HepG2 (cell line): ENCODE measurements around the gene DENND1C.

Experiments
- ARID5B ChIP-seq: IDR thresholded peaks from 2 replicates; pipeline ENCODE4 v1.4.0; 2020; ENCODE audit warnings: mild to moderate bottlenecking, missing genetic modification reagents
- FOXK2 ChIP-seq: fragments of 450-650 bp; IDR thresholded peaks from 2 replicates; pipeline ENCODE4 v1.6.1; 2016
- PLSCR1 ChIP-seq: sonication (generic); formaldehyde crosslinking; IDR thresholded peaks from 2 replicates; pipeline ENCODE4 v1.5.0; 2020; ENCODE audit warnings: missing genetic modification reagents, mild to moderate bottlenecking, borderline replicate concordance
- REL ChIP-seq: sonication (generic); formaldehyde crosslinking; conservative IDR thresholded peaks from 2 replicates; pipeline ENCODE4 v1.8.0; 2022; ENCODE audit warnings: mild to moderate bottlenecking, missing genetic modification reagents, moderate library complexity
- TCF7L2 ChIP-seq: IDR thresholded peaks from 2 replicates; pipeline ENCODE4 v1.6.1; 2011; ENCODE audit warnings: mild to moderate bottlenecking, low read depth, low read length, moderate library complexity
- ZBTB7A ChIP-seq: sonication (generic); formaldehyde crosslinking; IDR thresholded peaks from 2 replicates; pipeline ENCODE4 v1.8.0; 2022; ENCODE audit warnings: mild to moderate bottlenecking, missing genetic modification reagents
- TF ChIP-seq, protein P1 (sequence below): sonication (generic); formaldehyde crosslinking; IDR thresholded peaks from 2 replicates; pipeline ENCODE4 v1.5.1; 2020; ENCODE audit warnings: missing genetic modification reagents, mild to moderate bottlenecking, borderline replicate concordance
- TF ChIP-seq, protein P2 (sequence below): sonication (generic); formaldehyde crosslinking; IDR thresholded peaks from 2 replicates; pipeline ENCODE4 v1.5.0; 2020; ENCODE audit warnings: mild to moderate bottlenecking, missing genetic modification reagents, moderate library complexity

GRCh38 chr19:6514089-6514488, 32.5 kb upstream of the DENND1C start:
- TF ChIP-seq, protein P1, sequence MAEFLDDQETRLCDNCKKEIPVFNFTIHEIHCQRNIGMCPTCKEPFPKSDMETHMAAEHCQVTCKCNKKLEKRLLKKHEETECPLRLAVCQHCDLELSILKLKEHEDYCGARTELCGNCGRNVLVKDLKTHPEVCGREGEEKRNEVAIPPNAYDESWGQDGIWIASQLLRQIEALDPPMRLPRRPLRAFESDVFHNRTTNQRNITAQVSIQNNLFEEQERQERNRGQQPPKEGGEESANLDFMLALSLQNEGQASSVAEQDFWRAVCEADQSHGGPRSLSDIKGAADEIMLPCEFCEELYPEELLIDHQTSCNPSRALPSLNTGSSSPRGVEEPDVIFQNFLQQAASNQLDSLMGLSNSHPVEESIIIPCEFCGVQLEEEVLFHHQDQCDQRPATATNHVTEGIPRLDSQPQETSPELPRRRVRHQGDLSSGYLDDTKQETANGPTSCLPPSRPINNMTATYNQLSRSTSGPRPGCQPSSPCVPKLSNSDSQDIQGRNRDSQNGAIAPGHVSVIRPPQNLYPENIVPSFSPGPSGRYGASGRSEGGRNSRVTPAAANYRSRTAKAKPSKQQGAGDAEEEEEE (CRISPR knock-in tag) = no peak
- TF ChIP-seq FOXK2 (no peak), TCF7L2 (no peak), ARID5B (no peak), ZBTB7A (CRISPR knock-in tag) (no peak), PLSCR1 (CRISPR knock-in tag) (no peak), REL (CRISPR knock-in tag) (no peak)
- TF ChIP-seq, protein P2, sequence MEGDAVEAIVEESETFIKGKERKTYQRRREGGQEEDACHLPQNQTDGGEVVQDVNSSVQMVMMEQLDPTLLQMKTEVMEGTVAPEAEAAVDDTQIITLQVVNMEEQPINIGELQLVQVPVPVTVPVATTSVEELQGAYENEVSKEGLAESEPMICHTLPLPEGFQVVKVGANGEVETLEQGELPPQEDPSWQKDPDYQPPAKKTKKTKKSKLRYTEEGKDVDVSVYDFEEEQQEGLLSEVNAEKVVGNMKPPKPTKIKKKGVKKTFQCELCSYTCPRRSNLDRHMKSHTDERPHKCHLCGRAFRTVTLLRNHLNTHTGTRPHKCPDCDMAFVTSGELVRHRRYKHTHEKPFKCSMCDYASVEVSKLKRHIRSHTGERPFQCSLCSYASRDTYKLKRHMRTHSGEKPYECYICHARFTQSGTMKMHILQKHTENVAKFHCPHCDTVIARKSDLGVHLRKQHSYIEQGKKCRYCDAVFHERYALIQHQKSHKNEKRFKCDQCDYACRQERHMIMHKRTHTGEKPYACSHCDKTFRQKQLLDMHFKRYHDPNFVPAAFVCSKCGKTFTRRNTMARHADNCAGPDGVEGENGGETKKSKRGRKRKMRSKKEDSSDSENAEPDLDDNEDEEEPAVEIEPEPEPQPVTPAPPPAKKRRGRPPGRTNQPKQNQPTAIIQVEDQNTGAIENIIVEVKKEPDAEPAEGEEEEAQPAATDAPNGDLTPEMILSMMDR (CRISPR knock-in tag) = no peak
